AG09319 (cell line): Measurements from ENCODE around the gene ANP32A.

Experiments used
- DNase-seq: peaks from one replicate; pipeline ENCODE4 v3.0.0-alpha.2; 2010; ENCODE audit warnings: low read depth; ENCODE audit errors: extremely low read depth
- CTCF ChIP-seq: IDR thresholded peaks from 2 replicates; pipeline ENCODE4 v1.5.1; 2011; ENCODE audit warnings: low read depth, mild to moderate bottlenecking, inconsistent platforms, low read length, moderate library complexity

The ANP32A gene

GRCh38 chr15:68814596-68814995 is 6.1 kb downstream of the ANP32A start:
- TF ChIP-seq CTCF, result no peak
- DNase-seq, result no peak

- no peak for TF ChIP-seq CTCF
- DNase-seq, result no peak
Observed at GRCh38 chr15:68812597-68813431, 7.9 kb downstream of the ANP32A start.

GRCh38 chr15:68812069-68812468 is 8.6 kb downstream of the ANP32A start:
- DNase-seq, result no peak
- TF ChIP-seq CTCF, result no peak

DNA sequence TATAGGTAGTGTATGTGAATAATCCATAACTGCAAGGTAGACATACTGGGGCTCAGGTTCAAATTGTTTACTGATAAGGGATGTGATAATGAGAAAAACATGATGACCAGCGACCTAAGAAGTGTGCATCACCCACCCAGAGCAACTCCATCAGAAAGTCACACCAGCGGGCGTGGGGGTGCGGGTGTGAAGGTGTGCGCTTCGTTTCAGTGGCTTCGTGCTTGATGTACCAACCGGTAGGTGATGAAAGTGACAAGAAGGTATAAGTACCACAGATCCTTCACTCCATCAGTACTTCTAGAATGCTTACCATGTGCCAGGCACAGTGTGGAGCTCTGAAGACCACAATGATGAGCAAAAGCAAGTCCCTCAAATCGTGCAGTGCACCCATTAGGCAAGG is 11.2 kb downstream of the ANP32A start:
- no peak for DNase-seq
- no peak for TF ChIP-seq CTCF

- no peak for DNase-seq
Observed at GRCh38 chr15:68808770-68809169, 11.9 kb downstream of the ANP32A start.

DNA sequence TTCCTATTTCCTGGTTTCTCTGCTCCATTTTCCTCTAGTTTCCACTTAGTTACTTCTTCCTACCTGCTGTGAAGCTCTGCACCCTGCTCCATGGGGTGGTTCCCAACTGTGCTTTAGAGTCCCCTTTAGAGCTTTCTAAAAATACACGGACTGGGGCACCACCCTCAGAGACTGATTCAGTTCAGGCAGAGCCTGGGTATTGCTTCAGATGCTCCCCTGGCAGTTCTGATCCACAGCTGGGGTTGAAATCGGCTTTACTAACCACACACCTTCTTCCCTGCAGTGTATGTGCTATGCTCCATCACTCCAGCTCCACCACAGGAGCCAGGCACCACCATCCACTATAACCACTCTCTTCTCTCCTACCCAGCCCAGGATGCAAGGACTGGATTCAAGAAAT is 12.6 kb downstream of the ANP32A start:
- DNase-seq, result no peak
- no peak for TF ChIP-seq CTCF

More at GRCh38 chr15:68808770-68809169, 11.9 kb downstream of the ANP32A start:
- no peak for TF ChIP-seq CTCF

DNA sequence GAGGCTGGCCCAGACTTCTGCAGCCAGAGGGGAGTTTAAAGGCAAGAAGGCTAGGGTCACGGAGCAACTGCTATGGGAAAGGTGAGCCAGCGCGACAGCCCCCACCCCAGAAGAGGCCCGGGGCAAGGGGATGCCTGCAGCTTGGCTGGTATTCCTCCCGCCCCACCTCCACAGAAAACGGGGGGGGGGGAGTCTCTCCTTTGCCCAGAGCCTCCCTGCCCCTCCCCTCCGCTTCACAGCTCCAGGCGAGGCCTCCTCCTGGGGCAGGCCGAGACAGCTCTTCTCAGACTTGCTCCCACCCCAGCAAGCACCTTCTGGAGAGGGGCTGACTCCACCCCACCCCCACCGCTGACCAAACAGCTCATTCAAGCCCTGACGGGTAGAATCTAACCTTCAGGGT is 13.4 kb downstream of the ANP32A start:
- no peak for DNase-seq
- TF ChIP-seq CTCF, result no peak
